ENCODE data around the gene THSD4.
"Not testable (repeated sequence)": the region's sequence is repeated elsewhere in the genome, so short reads cannot be mapped to it uniquely, and the experiment has no call there.

THSD4 gene

GRCh38 chr15:71707230-71708050 is 592.2 kb downstream of the THSD4 start:
- DNase-seq: no peak

- DNase-seq: no peak
These were observed 592.8 kb downstream of the THSD4 start for GRCh38 chr15:71708051-71708429.

- DNase-seq: no peak
These were observed 593.5 kb downstream of the THSD4 start for GRCh38 chr15:71708741-71709140.

- DNase-seq: no peak
These were observed 594.6 kb downstream of the THSD4 start for GRCh38 chr15:71709808-71710418.

GRCh38 chr15:71712182-71712581 is 596.9 kb downstream of the THSD4 start:
- no peak for DNase-seq

GRCh38 chr15:71713191-71713809 is 598.0 kb downstream of the THSD4 start:
- no peak for DNase-seq

GRCh38 chr15:71715914-71716313 is 600.6 kb downstream of the THSD4 start:
- no peak for DNase-seq

- no peak for DNase-seq
These were observed 601.7 kb downstream of the THSD4 start for GRCh38 chr15:71716990-71717389.

GRCh38 chr15:71718116-71718910 is 603.0 kb downstream of the THSD4 start:
- DNase-seq: no peak

GRCh38 chr15:71723344-71723743 is 608.1 kb downstream of the THSD4 start:
- DNase-seq: no peak

- not testable (repeated sequence) for DNase-seq
These were observed 610.1 kb downstream of the THSD4 start for GRCh38 chr15:71725207-71725955.

- DNase-seq: no peak
These were observed 613.6 kb downstream of the THSD4 start for GRCh38 chr15:71728881-71729280.

- DNase-seq: no peak
These were observed 614.0 kb downstream of the THSD4 start for GRCh38 chr15:71729319-71729718.

- no peak for DNase-seq
These were observed 615.2 kb downstream of the THSD4 start for GRCh38 chr15:71730277-71731144.

GRCh38 chr15:71732636-71733035 is 617.4 kb downstream of the THSD4 start:
- no peak for DNase-seq

GRCh38 chr15:71733122-71733521 is 617.9 kb downstream of the THSD4 start:
- DNase-seq: no peak

- DNase-seq: no peak
These were observed 619.6 kb downstream of the THSD4 start for GRCh38 chr15:71734709-71735384.

- DNase-seq: no peak
These were observed 620.1 kb downstream of the THSD4 start for GRCh38 chr15:71735385-71735757.

GRCh38 chr15:71736286-71736947 is 621.1 kb downstream of the THSD4 start:
- DNase-seq: no peak

GRCh38 chr15:71737761-71738160 is 622.5 kb downstream of the THSD4 start:
- no peak for DNase-seq
